ACHN (cell line): ENCODE measurements around the gene GTPBP6.
A peak's percentile ranks its signal among the peaks of the same experiment; 100 is the strongest.

Experiments used
- DNase-seq: peaks from one replicate; pipeline ENCODE4 v3.0.0-alpha.2; 2015
- in situ Hi-C: cut with HindIII; loops from 2 replicates; pipeline ENCODE4 v1.10.0; 2017; ENCODE audit warnings: low sequenced_read_pairs, low pct_ligation_motif_present, low pct_unique_long_range_greater_than_20kb

The GTPBP6 gene

GRCh38 chrX:323721-324628 is 5.4 kb upstream of the GTPBP6 start:
- DNase-seq = peak; percentile 33
- in situ Hi-C loops = no loop called here

- no peak for DNase-seq
- in situ Hi-C loops = no loop called here
Measured at GRCh38 chrX:320126-320783, 1.7 kb upstream of the GTPBP6 start.

- DNase-seq = no peak
- in situ Hi-C loops = no loop called here
Measured at GRCh38 chrX:319579-320125, 1.1 kb upstream of the GTPBP6 start.

GRCh38 chrX:318068-318738 is 393 bp downstream of the GTPBP6 start:
- in situ Hi-C loops = no loop called here
- DNase-seq = peak; percentile 90

- in situ Hi-C loops = no loop called here
- DNase-seq = no peak
Measured at GRCh38 chrX:317424-318067, 1.1 kb downstream of the GTPBP6 start.

GRCh38 chrX:316351-317325 is 2.0 kb downstream of the GTPBP6 start:
- DNase-seq = no peak
- in situ Hi-C loops = no loop called here

- in situ Hi-C loops = no loop called here
- no peak for DNase-seq
Measured at GRCh38 chrX:314781-315595, 3.6 kb downstream of the GTPBP6 start.

GRCh38 chrX:314049-314448 is 4.5 kb downstream of the GTPBP6 start:
- no peak for DNase-seq
- in situ Hi-C loops = no loop called here

- in situ Hi-C loops = no loop called here
- no peak for DNase-seq
Measured at GRCh38 chrX:313546-313945, 5.0 kb downstream of the GTPBP6 start.

GRCh38 chrX:312621-313331 is 5.8 kb downstream of the GTPBP6 start:
- in situ Hi-C loops = no loop called here
- no peak for DNase-seq

- in situ Hi-C loops = no loop called here
- no peak for DNase-seq
Measured at GRCh38 chrX:311156-312129, 7.2 kb downstream of the GTPBP6 start.

GRCh38 chrX:310621-311155 is 7.9 kb downstream of the GTPBP6 start:
- in situ Hi-C loops = no loop called here
- DNase-seq = no peak

- in situ Hi-C loops = no loop called here
- DNase-seq = no peak
Measured at GRCh38 chrX:308821-309520, 9.6 kb downstream of the GTPBP6 start.

- DNase-seq = no peak
- in situ Hi-C loops = no loop called here
Measured at GRCh38 chrX:307261-308111, 11.1 kb downstream of the GTPBP6 start.
